GM12801 (cell line): Measurements from ENCODE around the gene RALGAPA2.

Experiments
- TF ChIP-seq, protein P1 (sequence below): IDR thresholded peaks from one replicate; pipeline ENCODE4 v1.5.1; 2011; ENCODE audit warnings: control low read depth; ENCODE audit not compliant: insufficient read length; ENCODE audit errors: extremely low read depth

RALGAPA2 gene

DNA sequence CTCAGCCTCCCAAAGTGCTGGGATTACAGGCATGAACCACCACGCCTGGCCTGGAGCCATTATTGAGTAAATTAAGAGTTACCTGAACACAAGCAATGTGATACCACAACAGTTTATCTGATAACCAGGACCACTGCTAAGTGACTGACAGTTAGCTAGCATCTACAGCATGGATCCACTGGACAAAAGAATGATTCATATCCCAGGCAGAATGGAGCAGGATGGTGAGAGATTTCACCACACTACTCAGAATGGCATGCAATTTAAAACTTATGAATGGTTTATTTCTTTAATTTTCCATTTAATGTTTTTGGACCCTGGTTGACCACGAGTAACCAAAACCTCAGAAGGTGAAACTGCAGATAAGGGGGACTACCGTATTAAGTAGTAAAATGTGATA lies 48.6 kb downstream of the RALGAPA2 start:
- TF ChIP-seq, protein P1, sequence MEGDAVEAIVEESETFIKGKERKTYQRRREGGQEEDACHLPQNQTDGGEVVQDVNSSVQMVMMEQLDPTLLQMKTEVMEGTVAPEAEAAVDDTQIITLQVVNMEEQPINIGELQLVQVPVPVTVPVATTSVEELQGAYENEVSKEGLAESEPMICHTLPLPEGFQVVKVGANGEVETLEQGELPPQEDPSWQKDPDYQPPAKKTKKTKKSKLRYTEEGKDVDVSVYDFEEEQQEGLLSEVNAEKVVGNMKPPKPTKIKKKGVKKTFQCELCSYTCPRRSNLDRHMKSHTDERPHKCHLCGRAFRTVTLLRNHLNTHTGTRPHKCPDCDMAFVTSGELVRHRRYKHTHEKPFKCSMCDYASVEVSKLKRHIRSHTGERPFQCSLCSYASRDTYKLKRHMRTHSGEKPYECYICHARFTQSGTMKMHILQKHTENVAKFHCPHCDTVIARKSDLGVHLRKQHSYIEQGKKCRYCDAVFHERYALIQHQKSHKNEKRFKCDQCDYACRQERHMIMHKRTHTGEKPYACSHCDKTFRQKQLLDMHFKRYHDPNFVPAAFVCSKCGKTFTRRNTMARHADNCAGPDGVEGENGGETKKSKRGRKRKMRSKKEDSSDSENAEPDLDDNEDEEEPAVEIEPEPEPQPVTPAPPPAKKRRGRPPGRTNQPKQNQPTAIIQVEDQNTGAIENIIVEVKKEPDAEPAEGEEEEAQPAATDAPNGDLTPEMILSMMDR: no peak

DNA sequence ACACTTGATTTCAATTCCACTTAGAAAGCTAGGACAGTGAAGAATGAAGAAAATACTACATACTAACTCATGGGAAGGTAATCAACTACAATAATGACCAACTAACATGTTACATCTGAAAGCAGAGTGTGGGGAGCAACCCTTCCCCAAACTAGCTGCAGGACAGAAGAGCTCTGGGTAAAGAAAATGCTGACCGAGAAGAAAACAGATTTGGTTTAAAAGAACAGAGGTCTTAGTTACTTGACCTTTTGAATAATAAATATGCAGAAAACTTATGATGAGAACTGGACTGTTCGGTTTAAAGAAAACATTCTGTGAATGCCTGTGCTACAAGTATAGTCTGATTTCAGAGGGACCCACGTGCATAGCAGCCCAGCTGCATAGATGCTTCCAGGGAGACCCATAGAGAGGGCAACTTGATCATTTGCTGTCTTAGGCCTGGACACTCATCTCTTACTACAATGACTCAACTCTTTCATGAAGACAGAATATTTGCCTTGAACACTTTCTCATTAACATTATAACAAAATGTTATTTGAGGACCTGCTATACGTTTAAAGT lies 53.5 kb downstream of the RALGAPA2 start:
- TF ChIP-seq, protein P1: no peak

DNA sequence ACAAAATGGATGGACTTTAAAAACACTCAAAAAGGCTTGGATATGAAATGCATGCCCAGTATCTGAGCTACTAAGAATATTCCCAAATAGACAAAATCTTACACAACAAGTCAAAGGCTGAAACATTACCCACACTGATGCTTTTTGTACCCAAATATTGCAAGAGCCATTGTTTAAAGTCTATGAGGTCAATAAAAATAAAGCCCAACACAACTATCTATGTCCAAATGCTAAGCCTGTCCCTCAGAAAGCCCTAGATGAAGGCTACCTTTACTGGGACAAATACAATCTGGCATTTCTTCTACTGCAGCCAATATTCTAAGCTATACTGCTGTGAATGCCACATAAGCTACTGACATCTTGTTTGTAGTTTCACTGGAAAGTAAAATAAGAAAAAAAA lies 54.3 kb downstream of the RALGAPA2 start:
- TF ChIP-seq, protein P1: no peak

DNA sequence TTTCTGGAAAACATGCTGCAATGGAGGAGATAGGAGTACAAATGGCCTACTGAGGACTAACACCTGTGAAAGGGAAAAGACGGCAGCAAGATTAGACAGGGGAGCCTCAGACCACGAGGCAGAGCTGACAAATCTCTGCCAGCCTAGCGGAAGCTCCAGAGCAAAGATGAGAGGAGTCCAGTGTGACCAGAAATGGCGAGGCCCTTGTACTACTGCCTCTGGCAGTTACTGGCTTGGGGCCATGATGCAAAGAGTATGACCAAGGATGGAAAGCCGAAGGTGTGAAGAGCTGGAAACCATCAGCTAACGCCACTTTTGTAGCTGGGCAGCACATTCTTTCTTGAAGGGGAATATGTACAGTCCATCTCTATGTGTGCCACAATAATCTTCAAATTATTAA lies 55.4 kb downstream of the RALGAPA2 start:
- TF ChIP-seq, protein P1: no peak

DNA sequence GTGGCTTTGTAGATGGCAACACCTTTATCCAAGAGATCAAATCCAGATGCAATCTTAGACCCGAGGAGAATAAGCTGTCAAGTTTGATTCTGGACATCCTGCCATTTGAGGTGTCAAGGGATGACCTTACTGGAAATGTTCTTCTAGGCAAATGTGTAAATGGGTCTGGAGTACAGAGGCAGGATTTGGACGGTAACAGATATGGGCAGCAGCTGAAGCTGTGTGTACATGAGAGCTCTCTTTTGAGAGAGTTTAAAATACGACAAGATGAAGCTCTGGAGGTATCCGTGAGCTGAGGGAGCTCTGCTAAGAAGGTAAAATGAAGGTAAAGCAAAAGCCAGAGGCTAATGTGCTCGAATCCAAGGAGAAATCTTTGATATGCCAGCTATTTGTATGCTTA lies 56.6 kb downstream of the RALGAPA2 start:
- TF ChIP-seq, protein P1: no peak

DNA sequence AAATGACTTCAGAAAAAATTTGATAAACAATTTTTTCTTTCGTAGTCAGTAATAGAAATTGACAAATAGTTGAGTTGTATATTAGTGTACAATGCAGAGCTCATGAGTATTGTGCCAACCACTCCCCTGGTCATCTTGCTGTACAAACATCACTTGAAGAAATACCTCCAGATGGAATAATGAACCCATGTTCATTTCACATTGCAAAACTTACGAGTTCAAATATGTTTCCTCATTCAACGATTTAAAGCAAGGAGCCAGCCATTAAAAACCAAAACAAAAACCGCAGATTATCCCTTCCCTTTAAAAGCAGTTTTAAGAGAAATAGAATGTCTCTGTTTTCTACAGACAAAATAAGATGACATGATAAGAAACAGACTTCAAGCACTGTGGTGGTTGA lies 62.5 kb downstream of the RALGAPA2 start:
- TF ChIP-seq, protein P1: no peak

DNA sequence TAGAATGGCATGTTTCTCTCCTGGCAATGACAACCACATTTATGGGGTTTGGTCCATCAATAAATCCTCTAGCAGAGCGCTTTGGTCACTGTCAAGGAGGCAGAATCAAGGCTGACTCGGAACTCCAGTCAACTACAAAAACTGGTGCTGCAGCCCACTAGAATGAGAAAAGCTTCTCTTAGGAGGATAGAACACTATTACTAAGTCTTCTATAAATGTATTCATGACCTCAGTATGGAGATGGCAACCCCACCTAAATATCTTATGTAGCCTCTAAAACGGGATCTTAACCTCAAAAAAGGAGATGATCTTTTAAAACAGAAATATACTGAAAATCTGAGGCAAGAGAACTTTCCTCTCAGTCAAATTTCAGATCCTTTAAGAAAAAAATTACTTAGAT lies 68.5 kb downstream of the RALGAPA2 start:
- TF ChIP-seq, protein P1: no peak
